Memory B cell (primary cell): ENCODE results near the gene RSPH10B2.
"Not testable (repeated sequence)": the region's sequence is repeated elsewhere in the genome, so short reads cannot be mapped to it uniquely, and the experiment has no call there.

Source experiments
- ATAC-seq: fragments of 150-1000 bp; cut with Tn5 transposase; 2 replicates; pipeline ENCODE4 v1.10.0; 2021; ENCODE audit warnings: low read depth, mild to moderate bottlenecking, moderate library complexity
- DNase-seq, 2 donors: peaks; one replicate each; pipeline ENCODE4 v3.0.0; 2022; ENCODE audit warnings: low spot score in 2 of 2
- H3K27ac Mint-ChIP-seq: one replicate; pipeline ENCODE4 v1.8.0; 2022; ENCODE audit warnings: mild to moderate bottlenecking, moderate library complexity, mixed read lengths
- H3K27me3 Mint-ChIP-seq: one replicate; pipeline ENCODE4 v1.8.0; 2022; ENCODE audit warnings: mixed read lengths
- H3K36me3 Mint-ChIP-seq: one replicate; pipeline ENCODE4 v1.8.0; 2022; ENCODE audit warnings: mild to moderate bottlenecking, mixed read lengths
- H3K4me1 Mint-ChIP-seq: one replicate; pipeline ENCODE4 v1.8.0; 2022; ENCODE audit warnings: mixed read lengths
- H3K4me3 Mint-ChIP-seq: one replicate; pipeline ENCODE4 v1.8.0; 2022; ENCODE audit warnings: mild to moderate bottlenecking, moderate library complexity, mixed read lengths
- H3K9me3 Mint-ChIP-seq: one replicate; pipeline ENCODE4 v1.8.0; 2022; ENCODE audit warnings: mixed read lengths

Gene RSPH10B2

GRCh38 chr7:6800331-6800730, 46.4 kb downstream of the RSPH10B2 start:
- H3K36me3 Mint-ChIP-seq, ATAC-seq, H3K4me3 Mint-ChIP-seq, H3K27me3 Mint-ChIP-seq, DNase-seq, H3K27ac Mint-ChIP-seq, H3K9me3 Mint-ChIP-seq, H3K4me1 Mint-ChIP-seq: not testable (repeated sequence)

GRCh38 chr7:6807393-6807918, 53.6 kb downstream of the RSPH10B2 start:
- not testable (repeated sequence) for H3K27me3 Mint-ChIP-seq, H3K36me3 Mint-ChIP-seq, H3K4me1 Mint-ChIP-seq, H3K4me3 Mint-ChIP-seq, ATAC-seq, DNase-seq, H3K27ac Mint-ChIP-seq, H3K9me3 Mint-ChIP-seq

- ATAC-seq, H3K36me3 Mint-ChIP-seq, H3K9me3 Mint-ChIP-seq, H3K4me3 Mint-ChIP-seq, H3K27me3 Mint-ChIP-seq, DNase-seq, H3K4me1 Mint-ChIP-seq, H3K27ac Mint-ChIP-seq: not testable (repeated sequence)
These were observed 54.1 kb downstream of the RSPH10B2 start for GRCh38 chr7:6807959-6808358.

GRCh38 chr7:6813011-6813410, 59.1 kb downstream of the RSPH10B2 start:
- H3K4me1 Mint-ChIP-seq, ATAC-seq, H3K36me3 Mint-ChIP-seq, DNase-seq, H3K27me3 Mint-ChIP-seq, H3K9me3 Mint-ChIP-seq, H3K4me3 Mint-ChIP-seq, H3K27ac Mint-ChIP-seq: not testable (repeated sequence)

GRCh38 chr7:6815470-6815869, 61.6 kb downstream of the RSPH10B2 start:
- not testable (repeated sequence) for H3K4me1 Mint-ChIP-seq, DNase-seq, H3K4me3 Mint-ChIP-seq, ATAC-seq, H3K27me3 Mint-ChIP-seq, H3K9me3 Mint-ChIP-seq, H3K27ac Mint-ChIP-seq
- H3K36me3 Mint-ChIP-seq, result peaks cover 10% of the 10 kb centered on the region

- H3K27ac Mint-ChIP-seq, H3K4me3 Mint-ChIP-seq, DNase-seq, H3K9me3 Mint-ChIP-seq, H3K4me1 Mint-ChIP-seq, H3K27me3 Mint-ChIP-seq, ATAC-seq, H3K36me3 Mint-ChIP-seq: not testable (repeated sequence)
These were observed 67.7 kb downstream of the RSPH10B2 start for GRCh38 chr7:6821622-6822021.

- H3K27ac Mint-ChIP-seq, result peak overlapping the region; percentile 88
- H3K36me3 Mint-ChIP-seq, H3K9me3 Mint-ChIP-seq, H3K27me3 Mint-ChIP-seq, H3K4me1 Mint-ChIP-seq, DNase-seq: not testable (repeated sequence)
- peak overlapping the region; percentile 77 for H3K4me3 Mint-ChIP-seq
- ATAC-seq, result peak; percentile 49
These were observed 71.6 kb downstream of the RSPH10B2 start for GRCh38 chr7:6825236-6826125.

- not testable (repeated sequence) for H3K4me1 Mint-ChIP-seq, H3K9me3 Mint-ChIP-seq, H3K27me3 Mint-ChIP-seq, H3K36me3 Mint-ChIP-seq
- peak; percentile 98 for ATAC-seq
- Mint-ChIP-seq H3K27ac (peak within 1 kb of the TSS; percentile 88), H3K4me3 (peak within 1 kb of the TSS; percentile 88)
- peak; percentile 77 to 80 for DNase-seq
These were observed 72.2 kb downstream of the RSPH10B2 start, which contains the start of gene CCZ1B for GRCh38 chr7:6826151-6826550. CCZ1B (minus strand) TSS chr7:6826275; CDS start chr7:6826197, 78 bp downstream.

- H3K27me3 Mint-ChIP-seq, H3K36me3 Mint-ChIP-seq, ATAC-seq, H3K4me1 Mint-ChIP-seq, H3K9me3 Mint-ChIP-seq, DNase-seq, H3K27ac Mint-ChIP-seq: not testable (repeated sequence)
- peak overlapping the region; percentile 49 for H3K4me3 Mint-ChIP-seq
These were observed 73.3 kb downstream of the RSPH10B2 start for GRCh38 chr7:6827180-6827579.

GRCh38 chr7:6829616-6830015, 75.7 kb downstream of the RSPH10B2 start:
- DNase-seq, H3K9me3 Mint-ChIP-seq, H3K27ac Mint-ChIP-seq, H3K27me3 Mint-ChIP-seq, H3K36me3 Mint-ChIP-seq, H3K4me1 Mint-ChIP-seq, ATAC-seq, H3K4me3 Mint-ChIP-seq: not testable (repeated sequence)

- DNase-seq, H3K4me3 Mint-ChIP-seq, ATAC-seq, H3K27ac Mint-ChIP-seq, H3K36me3 Mint-ChIP-seq, H3K9me3 Mint-ChIP-seq, H3K4me1 Mint-ChIP-seq, H3K27me3 Mint-ChIP-seq: not testable (repeated sequence)
These were observed 76.1 kb downstream of the RSPH10B2 start for GRCh38 chr7:6830026-6830425.

GRCh38 chr7:6831018-6831725, 77.3 kb downstream of the RSPH10B2 start:
- H3K9me3 Mint-ChIP-seq, result peaks cover 2% of the 10 kb centered on the region
- H3K27me3 Mint-ChIP-seq, result peaks cover 16% of the 10 kb centered on the region
- no peak overlapping the region for H3K27ac Mint-ChIP-seq
- ATAC-seq, result no peak
- no peaks in the 10 kb centered on the region for H3K36me3 Mint-ChIP-seq
- H3K4me3 Mint-ChIP-seq, result no peak overlapping the region
- H3K4me1 Mint-ChIP-seq, result no peaks in the 10 kb centered on the region
- no peak for DNase-seq

GRCh38 chr7:6833636-6834035, 79.7 kb downstream of the RSPH10B2 start:
- ATAC-seq (no peak), DNase-seq (no peak)
- H3K27me3 Mint-ChIP-seq, result peaks cover 20% of the 10 kb centered on the region
- no peaks in the 10 kb centered on the region for H3K36me3 Mint-ChIP-seq
- H3K4me1 Mint-ChIP-seq, result no peaks in the 10 kb centered on the region
- H3K27ac Mint-ChIP-seq, result no peak overlapping the region
- no peak overlapping the region for H3K4me3 Mint-ChIP-seq
- H3K9me3 Mint-ChIP-seq, result no peaks in the 10 kb centered on the region

- H3K4me3 Mint-ChIP-seq, result not testable (repeated sequence)
These were observed 81.6 kb downstream of the RSPH10B2 start for GRCh38 chr7:6835521-6835920.

More at GRCh38 chr7:6835521-6835920, 81.6 kb downstream of the RSPH10B2 start:
- H3K4me1 Mint-ChIP-seq, H3K9me3 Mint-ChIP-seq, H3K36me3 Mint-ChIP-seq, DNase-seq, ATAC-seq, H3K27ac Mint-ChIP-seq: not testable (repeated sequence)
- H3K27me3 Mint-ChIP-seq, result peaks cover 15% of the 10 kb centered on the region
